OCI-LY3 (cell line): Measurements from ENCODE around the gene DOK7.

Experiments used
- EZH2phosphoT487 ChIP-seq: fragments of 200-600 bp; shearing (Covaris generic); IDR thresholded peaks from 2 replicates; pipeline ENCODE4 v1.6.1; 2018; ENCODE audit warnings: antibody characterized with exemption, mixed run types, low read depth
- TF ChIP-seq, protein P1 (sequence below): fragments of 200-600, 300-600 bp; sonication (generic); IDR thresholded peaks from 2 replicates; pipeline ENCODE4 v1.5.1; 2014; ENCODE audit warnings: antibody characterized with exemption, low read length, low read depth

DNA sequence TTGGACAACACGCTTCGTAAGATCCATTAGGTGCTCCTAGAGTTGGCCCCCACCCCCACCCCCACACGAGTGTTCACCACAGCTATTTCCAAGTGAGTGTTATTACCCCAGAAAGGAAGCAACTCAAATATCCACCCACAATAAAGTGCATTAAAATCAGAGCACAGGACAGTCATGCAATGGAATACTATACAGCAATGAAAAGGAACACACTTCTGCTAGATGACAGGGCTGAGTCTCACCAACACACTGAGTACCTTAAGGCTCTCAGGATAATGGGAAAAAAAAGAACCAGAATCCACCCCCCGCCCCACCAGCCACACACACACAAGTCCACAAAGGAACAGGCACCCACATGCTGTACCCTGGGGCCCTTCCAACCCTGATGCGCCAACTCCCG is 48.1 kb downstream of the DOK7 start:
- TF ChIP-seq, protein P1, sequence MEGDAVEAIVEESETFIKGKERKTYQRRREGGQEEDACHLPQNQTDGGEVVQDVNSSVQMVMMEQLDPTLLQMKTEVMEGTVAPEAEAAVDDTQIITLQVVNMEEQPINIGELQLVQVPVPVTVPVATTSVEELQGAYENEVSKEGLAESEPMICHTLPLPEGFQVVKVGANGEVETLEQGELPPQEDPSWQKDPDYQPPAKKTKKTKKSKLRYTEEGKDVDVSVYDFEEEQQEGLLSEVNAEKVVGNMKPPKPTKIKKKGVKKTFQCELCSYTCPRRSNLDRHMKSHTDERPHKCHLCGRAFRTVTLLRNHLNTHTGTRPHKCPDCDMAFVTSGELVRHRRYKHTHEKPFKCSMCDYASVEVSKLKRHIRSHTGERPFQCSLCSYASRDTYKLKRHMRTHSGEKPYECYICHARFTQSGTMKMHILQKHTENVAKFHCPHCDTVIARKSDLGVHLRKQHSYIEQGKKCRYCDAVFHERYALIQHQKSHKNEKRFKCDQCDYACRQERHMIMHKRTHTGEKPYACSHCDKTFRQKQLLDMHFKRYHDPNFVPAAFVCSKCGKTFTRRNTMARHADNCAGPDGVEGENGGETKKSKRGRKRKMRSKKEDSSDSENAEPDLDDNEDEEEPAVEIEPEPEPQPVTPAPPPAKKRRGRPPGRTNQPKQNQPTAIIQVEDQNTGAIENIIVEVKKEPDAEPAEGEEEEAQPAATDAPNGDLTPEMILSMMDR: no peak
- no peak for TF ChIP-seq EZH2phosphoT487
